NCI-H1930 (cell line): ENCODE results near the gene SUOX.
"Not testable (repeated sequence)": the region's sequence is repeated elsewhere in the genome, so short reads cannot be mapped to it uniquely, and the experiment has no call there.

Source experiments
- DNase-seq, 2 experiments: peaks; one replicate each; lab custom pipeline; 2025; lab: John Stamatoyannopoulos, UW

Gene SUOX

GRCh38 chr12:55996715-55997534 is at the start of gene SUOX:
Gene SUOX (plus strand): TSS chr12:55997276. CDS start chr12:56002222, 4,946 bp downstream.
- peak; percentile 79 to 81 for DNase-seq

GRCh38 chr12:55955344-55955743 is 41.7 kb upstream of the SUOX start:
- no peak for DNase-seq

DNA sequence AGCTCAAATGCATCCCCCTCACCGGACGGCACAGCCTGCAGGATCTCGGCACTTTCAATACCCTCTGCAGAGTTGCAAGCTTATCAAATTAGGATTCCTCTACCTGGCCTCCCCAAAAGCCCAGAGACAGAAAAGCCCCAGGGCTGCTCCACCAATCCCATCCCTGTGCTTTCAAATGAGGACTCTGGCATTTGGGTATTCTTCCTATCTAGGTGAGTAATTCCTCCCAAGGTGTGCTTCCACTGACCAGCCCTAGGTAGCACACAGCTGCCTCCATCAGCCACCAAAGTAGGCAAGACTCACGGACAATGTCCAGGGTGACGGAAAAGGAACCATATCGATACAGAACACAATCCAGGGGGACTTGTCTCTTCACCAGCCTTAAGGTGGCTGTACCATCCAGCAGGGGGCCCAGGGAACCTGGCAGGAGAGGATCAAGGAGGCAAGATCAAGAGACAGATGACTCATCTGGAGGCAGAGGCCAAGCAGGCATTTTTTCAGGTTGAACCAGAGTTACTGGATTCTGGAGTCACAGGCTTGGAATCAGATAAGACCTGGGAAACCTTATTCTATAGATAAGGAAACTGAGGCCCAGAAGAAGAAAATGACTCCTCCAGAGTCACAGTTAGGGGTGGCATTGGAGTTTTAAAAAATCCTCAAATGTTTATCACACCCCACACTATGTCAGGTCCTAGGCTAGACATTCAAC is 41.1 kb upstream of the SUOX start:
- DNase-seq: no peak

DNA sequence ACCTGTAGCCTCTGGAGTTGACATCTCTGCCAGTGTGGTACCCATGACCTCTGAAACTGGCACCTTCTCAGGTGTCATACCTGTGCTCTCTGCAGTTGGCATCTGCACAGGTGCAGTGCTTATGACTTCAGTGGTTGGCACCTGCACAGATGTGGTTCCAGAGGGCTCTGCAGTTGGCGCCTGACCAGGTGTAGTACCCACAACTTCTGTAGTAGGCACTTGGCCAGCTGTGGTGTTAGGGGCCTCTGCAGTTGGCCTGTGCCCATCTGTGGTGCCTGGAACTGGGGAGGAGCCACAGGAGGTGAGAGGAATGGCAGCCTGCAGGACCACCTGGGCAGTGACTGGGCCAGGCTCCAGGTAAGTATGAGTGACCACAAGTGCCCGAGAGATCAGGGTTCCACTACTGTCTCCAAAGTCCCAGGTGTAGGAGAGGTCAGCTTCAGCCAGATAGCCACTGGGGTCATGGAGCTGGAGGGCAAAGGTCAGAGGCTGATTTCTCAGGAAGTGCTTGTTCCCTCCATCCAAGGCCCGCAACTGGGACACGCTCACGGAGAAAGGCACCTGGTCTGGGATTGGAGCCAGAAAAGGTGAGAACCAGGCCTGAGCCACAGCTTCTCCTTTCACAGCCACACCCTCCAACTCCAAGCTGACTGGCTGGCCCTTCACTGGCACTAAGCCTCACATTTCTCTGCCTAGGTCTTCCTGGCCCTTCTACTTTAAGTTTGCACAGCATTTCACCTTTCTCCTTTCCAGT is 39.8 kb upstream of the SUOX start:
- DNase-seq: no peak

GRCh38 chr12:55963760-55964159 is 33.3 kb upstream of the SUOX start:
- no peak for DNase-seq

DNA sequence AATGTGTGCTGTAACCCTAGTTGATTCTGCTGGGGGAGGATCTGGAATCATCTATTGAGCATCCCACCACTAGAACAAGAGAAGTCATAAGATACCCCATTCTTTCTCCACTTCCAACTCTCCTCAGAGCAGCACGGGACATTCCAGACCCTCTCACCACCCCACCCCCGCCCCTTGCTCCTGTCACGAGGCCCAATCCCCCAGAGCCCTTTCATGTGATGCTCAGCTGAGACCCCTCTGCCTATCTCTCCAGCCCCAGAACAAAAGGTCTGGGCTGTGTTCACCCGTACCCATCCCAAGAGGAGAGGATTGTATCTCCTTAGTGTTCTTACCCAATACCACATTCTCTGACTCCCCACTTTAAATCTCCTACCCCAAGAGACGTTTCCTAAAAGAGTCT is 31.8 kb upstream of the SUOX start:
- DNase-seq: no peak

DNA sequence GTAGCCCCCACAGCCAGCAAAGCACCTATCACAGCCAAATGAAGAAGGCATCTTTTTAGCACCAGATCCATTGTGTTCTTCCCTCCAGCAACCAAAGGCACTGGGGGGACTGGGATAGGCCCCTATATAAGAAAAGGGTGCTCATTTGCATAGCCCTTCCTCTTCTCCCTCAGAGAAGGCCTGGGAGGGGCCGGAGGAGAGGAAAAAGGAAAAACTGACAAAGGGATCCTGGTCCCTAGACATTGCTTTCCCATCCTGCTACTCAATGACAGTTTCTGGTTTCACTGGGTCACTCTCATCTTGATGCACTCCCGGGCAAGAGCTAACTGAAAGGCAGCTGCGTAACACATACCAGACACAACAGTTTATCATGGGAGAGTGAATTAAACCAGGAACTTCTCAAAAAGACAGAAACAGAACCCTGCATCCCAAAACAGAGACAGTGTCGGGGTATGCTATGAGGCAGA is 31.1 kb upstream of the SUOX start, which contains the start of gene PMEL:
TSS of gene PMEL (minus strand) at position 102 of the 467 bp plus-strand sequence. CDS start at position 71, 31 bp downstream.
- no peak for DNase-seq

- peak; percentile 67 to 76 for DNase-seq
Observed at GRCh38 chr12:55966408-55967281, 30.4 kb upstream of the SUOX start, which contains the start of gene CDK2. Gene CDK2 (plus strand): TSS chr12:55966830. CDS start chr12:55967009, 179 bp downstream.

GRCh38 chr12:55969356-55969755 is 27.7 kb upstream of the SUOX start:
- no peak for DNase-seq

DNA sequence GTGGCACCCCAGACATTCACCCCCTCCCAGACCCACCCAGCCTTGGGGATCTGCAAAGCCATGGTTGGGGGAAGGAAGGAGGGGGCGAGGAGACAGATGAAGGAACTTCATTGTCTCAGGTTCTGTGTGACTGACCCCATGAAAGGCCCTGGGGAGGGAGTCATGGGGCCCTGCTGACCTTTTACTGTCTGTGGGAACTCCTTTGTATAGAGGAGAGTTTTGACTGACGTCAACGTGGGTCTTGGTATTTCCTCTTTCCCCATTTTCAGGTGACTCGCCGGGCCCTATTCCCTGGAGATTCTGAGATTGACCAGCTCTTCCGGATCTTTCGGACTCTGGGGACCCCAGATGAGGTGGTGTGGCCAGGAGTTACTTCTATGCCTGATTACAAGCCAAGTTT is 26.3 kb upstream of the SUOX start:
- DNase-seq: no peak

- DNase-seq: no peak
Observed at GRCh38 chr12:55972042-55972441, 25.0 kb upstream of the SUOX start.

- DNase-seq: no peak
Observed at GRCh38 chr12:55972456-55972855, 24.6 kb upstream of the SUOX start.

DNA sequence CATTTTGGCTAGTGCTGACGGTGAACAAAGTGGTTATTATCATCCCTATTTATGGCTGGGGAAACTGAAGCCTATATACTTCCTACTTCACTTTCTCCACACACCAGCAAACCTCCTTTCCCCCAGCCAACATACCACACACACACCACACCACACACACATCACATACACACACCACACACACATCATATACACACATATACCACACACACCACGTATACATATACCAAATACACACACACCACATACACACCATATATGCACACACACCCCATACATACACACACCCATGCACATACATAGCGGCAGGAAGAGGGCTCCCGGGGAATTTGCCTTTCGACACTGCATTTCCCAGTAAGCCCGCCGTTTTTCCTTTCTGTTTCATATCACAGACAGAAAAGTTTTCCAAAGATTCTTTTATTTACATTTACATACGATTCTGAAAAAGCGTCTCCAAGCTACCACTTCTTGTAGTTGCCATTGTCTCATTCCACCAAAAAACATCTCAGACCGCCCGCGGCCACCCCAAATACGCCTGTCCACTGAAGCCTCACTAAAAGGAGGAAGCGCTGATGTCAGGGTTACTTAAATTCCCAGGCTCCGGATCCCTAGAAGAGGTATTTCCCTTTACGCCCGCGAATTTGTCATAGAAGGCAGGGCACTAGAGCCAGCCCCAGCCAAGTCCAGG is 24.0 kb upstream of the SUOX start:
- DNase-seq: no peak

GRCh38 chr12:55973599-55974307 is 23.3 kb upstream of the SUOX start, which contains the start of gene RAB5B:
Gene RAB5B (plus strand): TSS chr12:55974078. CDS start chr12:55986961, 12,883 bp downstream.
- peak; percentile 99 to 100 for DNase-seq

- no peak for DNase-seq
Observed at GRCh38 chr12:55974308-55974730, 22.8 kb upstream of the SUOX start.

DNA sequence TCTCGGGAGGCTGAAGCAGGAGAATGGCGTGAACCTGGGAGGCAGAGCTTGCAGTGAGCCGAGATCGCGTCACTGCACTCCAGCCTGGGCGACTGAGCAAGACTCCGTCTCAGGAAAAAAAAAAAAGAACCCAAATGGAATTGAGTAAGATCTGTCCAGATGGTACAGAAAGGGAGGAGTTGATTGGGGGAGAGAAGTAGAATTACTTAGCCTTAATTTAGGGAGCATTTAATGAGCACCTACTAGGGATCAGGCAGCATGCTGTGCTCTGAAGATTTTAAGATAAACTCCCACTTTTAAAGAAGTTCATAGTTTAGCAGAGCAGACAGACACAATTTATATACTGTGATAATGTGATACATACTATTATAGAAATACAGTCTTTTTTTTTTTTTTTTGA is 18.7 kb upstream of the SUOX start:
- DNase-seq: no peak

- DNase-seq: no peak
Observed at GRCh38 chr12:55979069-55979468, 18.0 kb upstream of the SUOX start.

DNA sequence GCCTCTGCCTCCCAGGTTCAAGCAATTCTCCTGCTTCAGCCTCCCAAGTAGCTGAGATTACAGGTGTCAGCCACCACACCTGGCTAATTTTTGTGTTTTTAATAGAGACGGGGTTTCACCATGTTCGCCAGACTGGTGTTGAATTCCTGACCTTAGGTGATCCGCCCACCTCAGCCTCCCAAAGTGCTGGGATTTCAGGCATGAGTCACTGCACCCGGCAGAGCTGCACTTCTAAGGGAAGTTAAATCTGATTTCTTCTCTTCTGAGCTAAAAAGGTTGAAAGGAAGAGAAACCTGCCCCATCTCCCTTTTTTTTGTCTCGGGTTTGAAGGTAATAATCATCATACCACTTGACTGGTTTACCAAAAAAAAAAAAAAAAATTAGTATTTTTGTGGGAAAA is 15.2 kb upstream of the SUOX start:
- not testable (repeated sequence) for DNase-seq

DNA sequence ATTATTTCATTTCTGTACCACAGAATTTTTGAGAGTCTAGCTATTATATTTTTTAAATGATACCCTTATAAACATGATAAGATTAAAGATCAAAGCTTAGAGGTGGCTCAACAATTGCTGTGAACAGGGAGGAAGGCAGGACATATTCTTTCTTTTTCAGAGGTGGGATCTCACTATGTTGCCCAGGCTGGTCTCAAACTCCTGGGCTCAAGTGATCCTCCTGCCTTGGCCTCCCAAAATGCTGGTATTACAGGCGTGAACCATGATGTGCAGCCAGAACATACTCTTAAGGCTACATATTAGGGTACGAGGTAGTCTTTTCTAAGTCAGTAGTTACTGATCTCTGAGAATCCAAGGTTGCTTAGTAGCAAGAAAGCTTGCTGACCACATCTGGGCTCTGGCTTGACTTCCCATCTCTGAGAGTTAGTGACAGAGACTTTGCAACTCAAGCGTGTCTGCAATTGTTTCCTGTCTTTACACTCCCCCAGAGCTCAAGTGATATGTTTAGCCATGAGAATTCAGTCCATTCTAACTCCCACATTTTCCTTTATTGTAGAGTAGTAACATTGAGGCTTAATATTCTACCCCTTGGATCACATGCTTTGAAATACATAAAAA is 14.6 kb upstream of the SUOX start:
- no peak for DNase-seq
